HepG2 (cell line): Measurements from ENCODE around the gene KRT84. TPM values are rescaled to one million over a fixed set of nuclear protein-coding genes. Genes with fewer than 3 reads are reported as not detected.

Experiments used
- ATAC-seq: fragments of 200-7000 bp; cut with Tn5 transposase; 3 replicates; pipeline ENCODE4 v1.9.1; 2020; ENCODE audit warnings: mild to moderate bottlenecking, moderate library complexity
- BruUV-seq: library from RNA; stranded (reverse); fragments of 400-500 nt; replicated peaks from 2 replicates; lab custom pipeline; 2021; lab: Mats Ljungman, UMichigan
- CTCF ChIA-PET: fragments of 300-600 bp; formaldehyde crosslinking; extraction: SDS; loops from one replicate; lab custom pipeline; 2021; ENCODE audit warnings: low total read pairs, inconsistent platforms, low intra/inter-chr PET ratio; lab: Yijun Ruan, JAX
- POLR2A ChIA-PET: fragments of 350-600 bp; sonication (Branson Sonifier 250); formaldehyde crosslinking; loops from one replicate; lab custom pipeline; 2020; ENCODE audit warnings: antibody characterized with exemption, inconsistent platforms; lab: Yijun Ruan, JAX
- DNase-seq: peaks from one replicate; pipeline ENCODE4 v3.0.0-alpha.2; 2015; ENCODE audit warnings: low spot score
- FAIRE-seq: peaks from 3 replicates; lab custom pipeline; 2011; peaks lifted over from hg19 to GRCh38; lab: Jason Lieb, UNC
- H2AFZ ChIP-seq: one replicate; pipeline ENCODE4 v1.6.1; 2011; ENCODE audit warnings: low read length, inconsistent platforms
- H3K27ac ChIP-seq: fragments of 300-600 bp; 3 replicates; pipeline ENCODE4 v1.8.0; 2011; ENCODE audit warnings: mixed run types, mild to moderate bottlenecking, mixed read lengths, low read length, inconsistent platforms; ENCODE audit not compliant: insufficient read depth; ENCODE audit errors: extremely low read length
- H3K27me3 ChIP-seq, 2 experiments: fragments of 200-600 bp in 1 of 2; 2 replicates in 1 of 2; 3 replicates in 1 of 2; pipeline versions ENCODE4 v1.6.0 to v1.8.0; 2011; ENCODE audit warnings: low read length in 2 of 2, mild to moderate bottlenecking in 2 of 2, moderate library complexity in 2 of 2, inconsistent platforms in 1 of 2; ENCODE audit not compliant: insufficient read depth in 2 of 2, control insufficient read depth in 1 of 2
- H3K36me3 ChIP-seq, 2 experiments: fragments of 200-600 bp in 1 of 2; replicated peaks in 1 of 2; 2 replicates in 1 of 2; 3 replicates in 1 of 2; pipeline versions ENCODE4 v1.5.1 to v1.8.0; 2011; ENCODE audit warnings: low read length in 2 of 2, inconsistent platforms in 1 of 2; ENCODE audit not compliant: insufficient read depth in 2 of 2, control insufficient read depth in 1 of 2
- H3K4me1 ChIP-seq: 2 replicates; pipeline ENCODE4 v1.5.1; 2012; ENCODE audit warnings: low read length, inconsistent platforms; ENCODE audit not compliant: insufficient read depth
- H3K4me2 ChIP-seq: 2 replicates; pipeline ENCODE4 v1.6.0; 2011; ENCODE audit warnings: low read depth, low read length, inconsistent platforms
- H3K4me3 ChIP-seq, 3 experiments: fragments of 200-600 bp in 1 of 3; sonication (generic), shearing (Covaris generic) in 1 of 3; replicated peaks in 1 of 3; 2 replicates each; pipeline ENCODE4 v1.5.1; 2011 to 2016; ENCODE audit warnings: low read length in 3 of 3, inconsistent platforms in 2 of 3, low read depth in 2 of 3, mild to moderate bottlenecking in 2 of 3, control low read depth in 1 of 3, mixed read lengths in 1 of 3; ENCODE audit not compliant: insufficient read depth in 1 of 3
- H3K79me2 ChIP-seq: one replicate; pipeline ENCODE4 v1.6.1; 2011; ENCODE audit warnings: low read length, inconsistent platforms; ENCODE audit not compliant: insufficient read depth
- H3K9ac ChIP-seq: 2 replicates; pipeline ENCODE4 v1.6.0; 2011; ENCODE audit warnings: mild to moderate bottlenecking, low read depth, low read length, inconsistent platforms; ENCODE audit not compliant: insufficient read depth
- H3K9me3 ChIP-seq: 2 replicates; pipeline ENCODE4 v1.5.1; 2012; ENCODE audit warnings: mild to moderate bottlenecking, low read length
- H4K20me1 ChIP-seq: 2 replicates; pipeline ENCODE4 v1.6.0; 2011; ENCODE audit warnings: inconsistent platforms, mild to moderate bottlenecking, low read length, moderate library complexity; ENCODE audit not compliant: insufficient read depth
- E2F5 ChIP-seq: sonication (generic); formaldehyde crosslinking; conservative IDR thresholded peaks from 2 replicates; pipeline ENCODE4 v1.4.0; 2020; ENCODE audit warnings: missing genetic modification reagents
- IRF9 ChIP-seq: sonication (generic); formaldehyde crosslinking; IDR thresholded peaks from 2 replicates; pipeline ENCODE4 v1.8.0; 2022; ENCODE audit warnings: missing genetic modification reagents, mild to moderate bottlenecking, borderline replicate concordance
- MAZ ChIP-seq, 2 experiments: sonication (generic) in 1 of 2; formaldehyde crosslinking in 1 of 2; IDR thresholded peaks; 2 replicates each; pipeline versions ENCODE4 v1.5.0 to v1.6.1; 2012 to 2020; ENCODE audit warnings: low read depth in 2 of 2, mild to moderate bottlenecking in 2 of 2, borderline replicate concordance in 1 of 2, improper control_type of control experiment in 1 of 2, low read length in 1 of 2, missing genetic modification reagents in 1 of 2, moderate library complexity in 1 of 2
- NCOA5 ChIP-seq: sonication (generic); formaldehyde crosslinking; IDR thresholded peaks from 2 replicates; pipeline ENCODE4 v1.4.0; 2020; ENCODE audit warnings: missing genetic modification reagents
- NFKBIZ ChIP-seq: IDR thresholded peaks from 2 replicates; pipeline ENCODE4 v1.6.1; 2018; ENCODE audit warnings: missing genetic modification reagents, missing compliant biosample characterization
- PBX3 ChIP-seq: sonication (generic); formaldehyde crosslinking; IDR thresholded peaks from 2 replicates; pipeline ENCODE4 v1.8.1; 2023; ENCODE audit warnings: missing genetic modification reagents, inconsistent platforms, borderline replicate concordance
- SIN3B ChIP-seq: fragments of 150-350 bp; IDR thresholded peaks from 2 replicates; pipeline ENCODE4 v1.6.1; 2014; ENCODE audit warnings: low read length
- ZNF512B ChIP-seq: sonication (generic); formaldehyde crosslinking; IDR thresholded peaks from 2 replicates; pipeline ENCODE4 v1.5.1; 2020; ENCODE audit warnings: missing genetic modification reagents, mild to moderate bottlenecking, borderline replicate concordance
- ZNF674 ChIP-seq: sonication (generic); formaldehyde crosslinking; IDR thresholded peaks from 2 replicates; pipeline ENCODE4 v1.5.0; 2020; ENCODE audit warnings: low read depth, mild to moderate bottlenecking, missing genetic modification reagents
- ZNF746 ChIP-seq: sonication (generic); formaldehyde crosslinking; IDR thresholded peaks from 2 replicates; pipeline ENCODE4 v1.8.0; 2022; ENCODE audit warnings: mild to moderate bottlenecking, missing genetic modification reagents
- WGBS: methylation state at CpG from one replicate; pipeline ENCODE4 v1.1.6; 2017; ENCODE audit warnings: low lambda C conversion rate; 5-methylcytosine and 5-hydroxymethylcytosine counted together
- in situ Hi-C: cut with HindIII; loops from 2 replicates; pipeline ENCODE4 v1.10.0; 2017; ENCODE audit warnings: low pct_unique_long_range_greater_than_20kb; ENCODE audit not compliant: extremely low pct_ligation_motif_present
- intact Hi-C: fragments of 100-400 bp; cut with micrococcal nuclease; formaldehyde crosslinking; loops from one replicate; pipeline ENCODE4 v1.10.0; 2022; ENCODE audit not compliant: unreplicated experiment
- polyA plus RNA-seq, 8 experiments: library from polyadenylated mRNA; depleted of rRNA in 3 of 8; stranded (reverse) in 7 of 8; unstranded in 1 of 8; fragments of >200 nt; fragmentation: Illumina TruSeq in 4 of 8; extraction: Trizol in 4 of 8; gene quantifications; 2 replicates each; pipeline versions ENCODE4 v1.2.1 to v1.2.3, GENCODE V29; 2011 to 2016; ENCODE audit warnings: low read depth in 4 of 8, missing spikeins in 1 of 8, mixed read lengths in 1 of 8; ENCODE audit not compliant: insufficient read depth in 1 of 8
- total RNA-seq, 5 experiments: library from RNA; depleted of rRNA; stranded (reverse); fragments of >200 nt; fragmentation: Illumina TruSeq; extraction: Trizol; gene quantifications; 2 replicates each; pipeline ENCODE4 v1.2.3, GENCODE V29; 2016; ENCODE audit warnings: low read depth in 1 of 5

Gene KRT84
- total and polyA plus RNA-seq, 2 of the 13 experiments (the other 11 are each of a cell fraction or from before 2014, with no cell fraction given): not detected

- TF ChIP-seq ZNF512B: no peak
- no peak for TF ChIP-seq MAZ (IDR thresholded peaks at IDR 0.05; ENCODE audit: borderline replicate concordance, low read depth, low read length)
- TF ChIP-seq MAZ (CRISPR knock-in tag; IDR thresholded peaks at IDR 0.05; ENCODE audit: low read depth): no peak
These were observed 33.2 kb upstream of the KRT84 start (continued) for GRCh38 chr12:52418576-52419110.

GRCh38 chr12:52417740-52418139 lies 32.3 kb upstream of the KRT84 start:
- CTCF ChIA-PET: no interaction called here
- no peak for ATAC-seq
- no peak overlapping the region for H3K9ac ChIP-seq
- H3K27me3 ChIP-seq: peaks cover 0 to 7% of the 10 kb centered on the region in 2 experiments; a peak in 1 of 5 replicates
- H3K4me2 ChIP-seq: no peak overlapping the region
- BruUV-seq: no TSS peak
- H2AFZ ChIP-seq: no peak overlapping the region
- no peaks in the 10 kb centered on the region for H3K79me2 ChIP-seq
- H3K4me1 ChIP-seq: no peaks in the 10 kb centered on the region
- DNase-seq: no peak
- no peaks in the 10 kb centered on the region for H3K36me3 ChIP-seq
- H3K27ac ChIP-seq: no peak overlapping the region
- in situ Hi-C loops: no loop called here
- POLR2A ChIA-PET: no interaction called here
- intact Hi-C loops: no loop called here
- no peak for FAIRE-seq
- H4K20me1 ChIP-seq: no peaks in the 10 kb centered on the region
- H3K4me3 ChIP-seq: no peak overlapping the region
- WGBS: 0% methylated on average over 2 of the region's 2 CpGs
- H3K9me3 ChIP-seq: no peaks in the 10 kb centered on the region
- TF ChIP-seq NFKBIZ (no peak), ZNF674 (CRISPR knock-in tag) (no peak), NCOA5 (CRISPR knock-in tag) (no peak), IRF9 (CRISPR knock-in tag) (no peak), SIN3B (no peak), PBX3 (CRISPR knock-in tag) (no peak), E2F5 (CRISPR knock-in tag) (no peak), ZNF746 (CRISPR knock-in tag) (no peak)
